Stimulated activated CD4-positive, alpha-beta T cell treated with anti-CD3 and anti-CD28 coated beads, Interleukin-15, amount 100 ng/mL, for 48 hours (primary cell): ENCODE measurements around the gene KATNB1.

Source experiments
- DNase-seq, 2 donors: peaks; one replicate each; pipeline ENCODE4 v3.0.0-alpha.2; 2020; ENCODE audit warnings: low read depth in 2 of 2

Gene KATNB1

GRCh38 chr16:57735755-57736418, at the start of gene KATNB1:
TSS of gene KATNB1 (plus strand) at chr16:57735770. CDS start at chr16:57737244, 1,474 bp downstream.
- DNase-seq = no peak

- no peak for DNase-seq
These were observed 49.0 kb upstream of the KATNB1 start for GRCh38 chr16:57686577-57686976.

- DNase-seq = no peak
These were observed 48.1 kb upstream of the KATNB1 start for GRCh38 chr16:57687363-57687929.

GRCh38 chr16:57688487-57688986, 47.0 kb upstream of the KATNB1 start:
- no peak for DNase-seq

GRCh38 chr16:57688987-57689761, 46.4 kb upstream of the KATNB1 start:
- DNase-seq = no peak

- no peak for DNase-seq
These were observed 45.6 kb upstream of the KATNB1 start for GRCh38 chr16:57689762-57690558.

GRCh38 chr16:57690782-57691471, 44.6 kb upstream of the KATNB1 start:
- no peak for DNase-seq

- no peak for DNase-seq
These were observed 42.9 kb upstream of the KATNB1 start for GRCh38 chr16:57692636-57693035.

- DNase-seq = no peak
These were observed 42.0 kb upstream of the KATNB1 start for GRCh38 chr16:57693550-57693949.

GRCh38 chr16:57694231-57694724, 41.3 kb upstream of the KATNB1 start:
- DNase-seq = no peak

GRCh38 chr16:57694725-57695679, 40.6 kb upstream of the KATNB1 start, which contains the start of gene DRC7:
TSS of gene DRC7 (plus strand) at chr16:57694806. CDS start at chr16:57697950, 3,144 bp downstream.
- no peak for DNase-seq

GRCh38 chr16:57695680-57696069, 39.9 kb upstream of the KATNB1 start:
- DNase-seq = no peak

- no peak for DNase-seq
These were observed 39.3 kb upstream of the KATNB1 start for GRCh38 chr16:57696240-57696639.

GRCh38 chr16:57697896-57698537, 37.6 kb upstream of the KATNB1 start:
- DNase-seq = no peak

- DNase-seq = no peak
These were observed 36.7 kb upstream of the KATNB1 start for GRCh38 chr16:57698812-57699405.

GRCh38 chr16:57699481-57699880, 36.1 kb upstream of the KATNB1 start:
- no peak for DNase-seq

GRCh38 chr16:57699899-57700298, 35.7 kb upstream of the KATNB1 start:
- DNase-seq = no peak

- no peak for DNase-seq
These were observed 34.6 kb upstream of the KATNB1 start for GRCh38 chr16:57700781-57701551.
